Mammary microvascular endothelial cell (primary cell): ENCODE measurements around the gene STRAP. TPM values are rescaled to one million over a fixed set of nuclear protein-coding genes. Genes with fewer than 3 reads are reported as not detected.

Experiments
- total RNA-seq: library from RNA; depleted of rRNA; stranded (reverse); fragments of >200 nt; gene quantifications from 2 replicates; pipeline ENCODE4 v1.2.3, GENCODE V29; 2015

STRAP gene, protein sequence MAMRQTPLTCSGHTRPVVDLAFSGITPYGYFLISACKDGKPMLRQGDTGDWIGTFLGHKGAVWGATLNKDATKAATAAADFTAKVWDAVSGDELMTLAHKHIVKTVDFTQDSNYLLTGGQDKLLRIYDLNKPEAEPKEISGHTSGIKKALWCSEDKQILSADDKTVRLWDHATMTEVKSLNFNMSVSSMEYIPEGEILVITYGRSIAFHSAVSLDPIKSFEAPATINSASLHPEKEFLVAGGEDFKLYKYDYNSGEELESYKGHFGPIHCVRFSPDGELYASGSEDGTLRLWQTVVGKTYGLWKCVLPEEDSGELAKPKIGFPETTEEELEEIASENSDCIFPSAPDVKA
- 120 and 126 TPM in 2 replicates for total RNA-seq

DNA sequence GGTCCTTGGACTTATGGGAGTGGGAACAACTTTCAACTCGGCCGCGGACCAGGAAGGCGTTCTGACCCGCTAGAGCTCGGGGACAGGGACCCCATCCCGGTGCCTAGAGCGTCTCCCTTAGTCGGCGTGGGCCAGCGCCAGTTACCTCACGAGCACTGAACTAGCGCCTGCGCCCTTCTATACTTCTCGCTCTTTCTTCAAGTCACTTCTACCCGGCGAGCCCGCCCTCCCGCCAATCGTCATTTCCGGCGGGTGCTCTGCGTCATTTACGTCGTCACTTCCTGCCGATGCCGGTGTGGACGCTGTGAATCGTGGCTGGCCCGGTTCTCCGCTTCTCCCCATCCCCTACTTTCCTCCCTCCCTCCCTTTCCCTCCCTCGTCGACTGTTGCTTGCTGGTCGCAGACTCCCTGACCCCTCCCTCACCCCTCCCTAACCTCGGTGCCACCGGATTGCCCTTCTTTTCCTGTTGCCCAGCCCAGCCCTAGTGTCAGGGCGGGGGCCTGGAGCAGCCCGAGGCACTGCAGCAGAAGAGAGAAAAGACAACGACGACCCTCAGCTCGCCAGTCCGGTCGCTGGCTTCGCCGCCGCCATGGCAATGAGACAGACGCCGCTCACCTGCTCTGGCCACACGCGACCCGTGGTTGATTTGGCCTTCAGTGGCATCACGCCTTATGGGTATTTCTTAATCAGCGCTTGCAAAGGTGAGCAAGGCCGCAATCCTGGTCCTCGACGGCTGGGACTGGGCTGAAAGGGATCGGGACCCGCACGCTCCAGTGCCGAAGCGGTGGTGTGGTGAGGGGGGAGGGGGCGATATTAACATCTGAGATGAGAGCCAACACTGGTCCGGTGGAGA lies at the start of gene STRAP:
STRAP (plus strand) TSS at position 270 of the 854 bp plus-strand sequence; CDS start at position 591, 321 bp downstream.

DNA sequence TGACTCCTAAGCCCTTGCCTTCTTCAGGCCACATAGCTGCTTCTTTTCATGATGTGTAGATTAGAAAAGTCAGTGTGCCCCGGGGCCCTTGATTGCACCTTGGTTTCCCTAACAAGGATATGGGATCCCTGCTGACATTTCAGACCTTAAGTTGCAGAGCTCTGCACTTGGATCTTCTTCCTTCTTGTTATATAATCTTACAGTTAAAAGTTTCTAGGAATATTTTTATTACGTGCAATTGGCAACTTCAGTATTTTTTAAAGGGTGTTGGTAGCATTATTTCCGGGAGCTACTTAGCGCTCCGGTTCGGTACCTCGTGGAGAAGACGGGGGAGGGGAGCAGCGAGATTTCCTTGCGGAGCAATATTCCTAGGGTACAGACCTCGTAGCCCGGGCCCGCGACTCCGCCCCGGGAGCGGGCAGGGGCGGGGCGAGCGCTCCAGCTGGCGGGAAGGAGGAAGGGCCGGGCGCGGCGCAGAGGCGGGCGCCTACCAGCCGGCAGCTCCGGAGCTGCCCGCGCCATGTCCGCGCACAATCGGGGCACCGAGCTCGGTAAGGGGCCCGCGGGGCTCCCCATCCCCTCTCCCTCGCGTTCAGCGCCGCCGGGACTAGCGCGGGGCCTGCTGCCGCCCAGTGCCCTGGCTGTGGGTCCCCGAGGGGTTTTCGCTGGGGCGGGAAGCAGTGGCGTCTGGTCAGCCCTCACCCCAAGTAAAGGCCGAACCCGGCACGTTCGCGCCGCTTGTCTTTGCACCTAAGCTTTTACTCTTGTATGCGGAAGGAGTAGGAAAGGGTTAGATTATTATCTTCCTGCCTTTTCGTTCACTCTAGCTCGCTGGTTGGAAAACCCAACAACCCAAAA lies 28.9 kb downstream of the STRAP start, which contains the start of gene DERA:
DERA (plus strand) TSS at position 469 of the 858 bp plus-strand sequence; CDS start at position 521, 52 bp downstream.

Other genes starting within 250 kb of the STRAP start
- gene EPS8, start 93.0 kb upstream of the STRAP start, total RNA-seq = 6.3 and 7.9 TPM in 2 replicates
- gene DERA, start 28.9 kb downstream of the STRAP start, total RNA-seq = 59.3 and 70.7 TPM in 2 replicates